Effector memory CD4-positive, alpha-beta T cell (primary cell): ENCODE measurements around the gene DISP3.

ENCODE experiments used
- DNase-seq, 3 donors: peaks; one replicate each; pipeline ENCODE4 v3.0.0-alpha.2; 2020
- H3K27ac ChIP-seq: 2 replicates; pipeline ENCODE4 v1.7.0; 2013; ENCODE audit warnings: mild to moderate bottlenecking, low read length, moderate library complexity; ENCODE audit not compliant: insufficient read depth, poor library complexity, severe bottlenecking
- H3K27me3 ChIP-seq: replicated peaks from 2 replicates; pipeline ENCODE4 v1.7.0; 2013; ENCODE audit warnings: mild to moderate bottlenecking, low read length; ENCODE audit not compliant: insufficient read depth, control insufficient read depth, poor library complexity, severe bottlenecking
- H3K36me3 ChIP-seq: 2 replicates; pipeline ENCODE4 v1.7.0; 2013; ENCODE audit warnings: mild to moderate bottlenecking, low read length, moderate library complexity; ENCODE audit not compliant: control insufficient read depth, insufficient read depth
- H3K4me1 ChIP-seq: 2 replicates; pipeline ENCODE4 v1.7.0; 2013; ENCODE audit warnings: low read length, mild to moderate bottlenecking; ENCODE audit not compliant: control insufficient read depth, insufficient read depth, poor library complexity, severe bottlenecking
- H3K4me3 ChIP-seq: 2 replicates; pipeline ENCODE4 v1.7.0; 2013; ENCODE audit warnings: low read length, low read depth, mild to moderate bottlenecking; ENCODE audit not compliant: insufficient read depth, poor library complexity, severe bottlenecking
- H3K9me3 ChIP-seq: 2 replicates; pipeline ENCODE4 v1.7.0; 2013; ENCODE audit warnings: mild to moderate bottlenecking, low read length, moderate library complexity; ENCODE audit not compliant: control insufficient read depth

DISP3 gene

GRCh38 chr1:11494771-11495170 is 15.8 kb downstream of the DISP3 start:
- no peak for DNase-seq
- Histone ChIP-seq H3K27ac (no peak overlapping the region), H3K4me3 (no peak overlapping the region), H3K27me3 (no peaks in the 10 kb centered on the region), H3K4me1 (no peaks in the 10 kb centered on the region), H3K9me3 (no peaks in the 10 kb centered on the region), H3K36me3 (no peaks in the 10 kb centered on the region)

GRCh38 chr1:11495579-11495978 is 16.6 kb downstream of the DISP3 start:
- no peak for DNase-seq
- Histone ChIP-seq H3K4me1 (no peaks in the 10 kb centered on the region), H3K4me3 (no peak overlapping the region)

DNA sequence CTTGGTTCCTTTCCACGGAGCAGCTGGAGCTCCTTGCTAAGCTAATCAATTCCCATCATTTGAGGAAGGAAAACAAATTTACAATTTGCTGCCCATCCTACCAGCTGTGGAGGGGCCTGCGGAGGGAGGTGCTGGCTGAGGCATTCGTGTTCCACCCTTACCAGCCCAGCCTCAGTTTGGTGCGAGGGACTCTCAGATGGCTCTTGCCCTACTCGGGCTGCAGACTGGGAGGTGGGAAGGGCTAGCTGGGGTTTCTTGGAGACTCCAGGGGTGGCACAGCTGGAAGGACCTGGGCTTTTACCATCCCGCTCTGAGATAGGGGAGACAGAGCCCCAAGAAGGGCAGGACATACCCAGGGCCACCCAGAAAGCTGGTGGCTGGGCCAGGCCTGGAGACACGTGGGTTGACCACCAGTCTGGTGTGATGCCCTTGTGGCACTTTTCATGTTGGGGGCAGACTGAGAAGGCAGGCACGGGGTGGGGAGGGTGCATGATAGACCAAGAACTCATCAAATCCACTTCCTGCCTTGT is 17.7 kb downstream of the DISP3 start:
- no peak for DNase-seq
- no peaks in the 10 kb centered on the region for H3K27me3 ChIP-seq
- no peaks in the 10 kb centered on the region for H3K36me3 ChIP-seq
- no peak overlapping the region for H3K27ac ChIP-seq
- H3K4me3 ChIP-seq, result no peak overlapping the region
- H3K9me3 ChIP-seq, result no peaks in the 10 kb centered on the region
- H3K4me1 ChIP-seq, result no peaks in the 10 kb centered on the region

More at GRCh38 chr1:11495579-11495978, 16.6 kb downstream of the DISP3 start:
- no peaks in the 10 kb centered on the region for H3K36me3 ChIP-seq
- H3K9me3 ChIP-seq, result no peaks in the 10 kb centered on the region
- H3K27me3 ChIP-seq, result no peaks in the 10 kb centered on the region
- H3K27ac ChIP-seq, result no peak overlapping the region

DNA sequence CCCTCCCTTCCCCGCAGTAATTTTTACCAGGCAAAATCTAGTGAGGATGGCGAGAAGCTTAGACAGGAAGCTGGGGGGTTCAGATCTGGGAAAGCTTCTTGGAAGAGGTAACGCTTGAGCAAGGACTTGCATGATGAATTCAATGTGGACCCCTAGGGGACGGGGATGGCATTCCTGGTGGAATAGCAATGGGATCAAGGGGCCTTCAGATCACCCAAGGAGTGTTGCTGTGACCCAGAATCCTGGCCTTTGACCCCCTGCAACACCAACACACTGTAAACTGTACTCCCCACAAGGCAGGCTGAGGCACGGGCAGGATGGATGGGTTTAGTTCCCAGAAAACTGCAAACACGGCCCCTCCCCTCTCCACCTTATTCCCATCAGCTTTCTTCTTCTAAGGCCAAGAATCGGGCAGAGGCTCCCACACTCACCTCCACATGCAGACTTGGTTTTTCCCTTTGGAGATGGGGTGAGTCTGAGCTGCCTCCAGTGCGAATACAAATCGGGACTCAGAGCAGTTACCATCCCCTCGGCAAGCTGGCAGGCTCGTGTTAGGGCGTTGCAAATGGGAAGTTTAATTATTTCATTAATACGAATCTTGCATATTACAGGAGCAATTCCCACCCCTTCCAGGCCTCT is 20.1 kb downstream of the DISP3 start:
- no peaks in the 10 kb centered on the region for H3K36me3 ChIP-seq
- H3K4me3 ChIP-seq, result no peak overlapping the region
- no peak overlapping the region for H3K27ac ChIP-seq
- peaks cover 3% of the 10 kb centered on the region for H3K9me3 ChIP-seq
- H3K27me3 ChIP-seq, result no peaks in the 10 kb centered on the region
- no peak for DNase-seq
- no peaks in the 10 kb centered on the region for H3K4me1 ChIP-seq

DNA sequence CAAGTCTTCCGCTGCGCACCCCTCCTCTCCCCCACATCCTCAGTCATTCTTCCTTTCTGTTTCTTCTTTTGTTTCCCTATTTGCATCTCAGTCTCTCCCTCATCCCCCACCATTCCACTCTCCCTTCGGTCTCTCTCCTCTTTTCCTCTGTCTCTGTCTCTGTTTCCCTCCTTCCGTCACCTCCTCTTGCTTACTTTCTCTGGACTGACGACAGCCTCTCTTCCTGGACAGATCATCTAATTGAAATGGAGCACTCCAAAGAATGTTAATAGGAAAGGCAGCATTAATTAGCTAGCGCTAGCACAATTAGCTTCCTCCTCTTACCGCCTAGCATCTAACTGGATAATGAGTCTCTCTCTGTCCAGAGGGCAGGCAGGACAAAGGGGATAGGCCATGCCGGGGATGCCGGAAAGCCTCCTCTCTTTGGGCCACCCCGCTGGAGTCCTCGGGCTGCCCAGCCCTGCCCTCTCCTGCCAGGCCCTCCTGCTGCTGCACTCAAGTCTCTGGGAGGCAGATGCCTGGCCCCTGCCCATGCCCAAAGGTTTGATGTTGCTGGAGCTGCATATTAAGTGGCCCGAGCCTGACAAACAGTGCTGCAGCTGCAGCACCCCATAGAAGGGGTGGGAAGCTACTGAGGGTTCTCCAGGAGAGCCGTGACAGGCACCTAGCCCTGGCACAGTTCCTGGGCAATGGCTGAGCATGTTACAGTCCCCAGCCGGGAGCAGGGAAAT is 20.8 kb downstream of the DISP3 start:
- no peaks in the 10 kb centered on the region for H3K36me3 ChIP-seq
- no peak overlapping the region for H3K27ac ChIP-seq
- no peaks in the 10 kb centered on the region for H3K4me1 ChIP-seq
- DNase-seq, result no peak
- H3K27me3 ChIP-seq, result no peaks in the 10 kb centered on the region
- H3K9me3 ChIP-seq, result peaks cover 7% of the 10 kb centered on the region
- H3K4me3 ChIP-seq, result no peak overlapping the region

- Histone ChIP-seq H3K4me3 (no peak overlapping the region), H3K36me3 (no peaks in the 10 kb centered on the region), H3K27ac (no peak overlapping the region), H3K27me3 (no peaks in the 10 kb centered on the region), H3K9me3 (peaks cover 7% of the 10 kb centered on the region), H3K4me1 (no peaks in the 10 kb centered on the region)
- no peak for DNase-seq
These were observed 21.9 kb downstream of the DISP3 start for GRCh38 chr1:11500881-11501280.

GRCh38 chr1:11501491-11501897 is 22.5 kb downstream of the DISP3 start:
- peak in 2 of 3 donors; percentile 9 to 10 for DNase-seq
- H3K4me3 ChIP-seq, result no peak overlapping the region
- H3K4me1 ChIP-seq, result no peaks in the 10 kb centered on the region
- no peaks in the 10 kb centered on the region for H3K27me3 ChIP-seq
- peaks cover 10% of the 10 kb centered on the region for H3K9me3 ChIP-seq
- H3K36me3 ChIP-seq, result no peaks in the 10 kb centered on the region
- no peak overlapping the region for H3K27ac ChIP-seq

GRCh38 chr1:11501906-11502485 is 23.0 kb downstream of the DISP3 start:
- no peaks in the 10 kb centered on the region for H3K4me1 ChIP-seq
- no peak overlapping the region for H3K4me3 ChIP-seq
- H3K36me3 ChIP-seq, result no peaks in the 10 kb centered on the region
- no peak for DNase-seq
- H3K27me3 ChIP-seq, result no peaks in the 10 kb centered on the region
- peaks cover 10% of the 10 kb centered on the region for H3K9me3 ChIP-seq
- no peak overlapping the region for H3K27ac ChIP-seq

GRCh38 chr1:11502516-11502915 is 23.6 kb downstream of the DISP3 start:
- no peaks in the 10 kb centered on the region for H3K27me3 ChIP-seq
- no peak for DNase-seq
- H3K36me3 ChIP-seq, result no peaks in the 10 kb centered on the region
- H3K27ac ChIP-seq, result no peak overlapping the region
- no peak overlapping the region for H3K4me3 ChIP-seq
- peaks cover 10% of the 10 kb centered on the region for H3K9me3 ChIP-seq
- no peaks in the 10 kb centered on the region for H3K4me1 ChIP-seq

- Histone ChIP-seq H3K36me3 (no peaks in the 10 kb centered on the region), H3K9me3 (peaks cover 10% of the 10 kb centered on the region), H3K27ac (no peak overlapping the region), H3K4me3 (no peak overlapping the region), H3K27me3 (no peaks in the 10 kb centered on the region), H3K4me1 (no peaks in the 10 kb centered on the region)
- DNase-seq, result no peak
These were observed 25.6 kb downstream of the DISP3 start for GRCh38 chr1:11504599-11504998.
